Breast epithelium (tissue), 4 donors: ENCODE measurements around the gene IGSF9. TPM values are rescaled to one million over a fixed set of nuclear protein-coding genes. Genes with fewer than 3 reads are reported as not detected.

Experiments
- DNase-seq, 2 donors: peaks; one replicate each; pipeline ENCODE4 v3.0.0-alpha.2; 2019; ENCODE audit warnings: low spot score in 2 of 2
- H3K27ac ChIP-seq, 2 donors: fragments of 200-600 bp; sonication (generic) in 1 of 2; one replicate each; pipeline ENCODE4 v1.5.1; 2016 to 2019; ENCODE audit warnings: mild to moderate bottlenecking in 1 of 2
- H3K27me3 ChIP-seq, 2 donors: fragments of 200-600 bp; sonication (generic) in 1 of 2; one replicate each; pipeline versions ENCODE4 v1.5.1 to v1.6.0; 2017 to 2019; ENCODE audit warnings: control low read depth in 1 of 2, mild to moderate bottlenecking in 1 of 2
- H3K36me3 ChIP-seq: fragments of 200-600 bp; one replicate; pipeline ENCODE4 v1.5.1; 2019
- H3K4me1 ChIP-seq, 2 donors: fragments of 200-600 bp; sonication (generic); one replicate each; pipeline ENCODE4 v1.5.1; 2016 to 2019; ENCODE audit warnings: control low read depth in 1 of 2
- H3K4me3 ChIP-seq, 3 donors: fragments of 200-600 bp; sonication (generic); 1 replicate in 2 of 3; 2 replicates in 1 of 3; pipeline ENCODE4 v1.5.1; 2016 to 2019; ENCODE audit warnings: mild to moderate bottlenecking in 3 of 3, moderate library complexity in 2 of 3
- H3K9me3 ChIP-seq, 2 donors: fragments of 200-600 bp; sonication (generic) in 1 of 2; one replicate each; pipeline ENCODE4 v1.5.1; 2016 to 2019; ENCODE audit warnings: control low read depth in 1 of 2
- POLR2A ChIP-seq: fragments of 450-650 bp; IDR thresholded peaks from one replicate; pipeline ENCODE4 v1.6.1; 2016; ENCODE audit warnings: antibody characterized with exemption, mild to moderate bottlenecking, moderate library complexity
- POLR2AphosphoS5 ChIP-seq, 3 donors: sonication (generic); formaldehyde crosslinking; IDR thresholded peaks; one replicate each; pipeline ENCODE4 v1.6.1; 2017; ENCODE audit warnings: antibody characterized with exemption in 3 of 3
- intact Hi-C: fragments of 100-400 bp; cut with DNase I; formaldehyde crosslinking; loops from one replicate; pipeline ENCODE4 v1.15.1; 2023; ENCODE audit warnings: low total_unique reads
- total RNA-seq, 3 donors: library from RNA; depleted of rRNA; stranded (reverse); fragments of >200 nt; gene quantifications; one replicate each; pipeline ENCODE4 v1.1.0, GENCODE V29; 2016
- TF ChIP-seq, protein P1 (sequence below), 3 donors: fragments of 450-650 bp; IDR thresholded peaks; one replicate each; pipeline ENCODE4 v1.5.1; 2016 to 2017; ENCODE audit warnings: antibody characterized with exemption in 3 of 3, mild to moderate bottlenecking in 3 of 3, moderate library complexity in 3 of 3

Gene IGSF9
- total RNA-seq, 3 donors from 2014 or later, result 5.9 to 8.0 TPM; not detected in 1

DNA sequence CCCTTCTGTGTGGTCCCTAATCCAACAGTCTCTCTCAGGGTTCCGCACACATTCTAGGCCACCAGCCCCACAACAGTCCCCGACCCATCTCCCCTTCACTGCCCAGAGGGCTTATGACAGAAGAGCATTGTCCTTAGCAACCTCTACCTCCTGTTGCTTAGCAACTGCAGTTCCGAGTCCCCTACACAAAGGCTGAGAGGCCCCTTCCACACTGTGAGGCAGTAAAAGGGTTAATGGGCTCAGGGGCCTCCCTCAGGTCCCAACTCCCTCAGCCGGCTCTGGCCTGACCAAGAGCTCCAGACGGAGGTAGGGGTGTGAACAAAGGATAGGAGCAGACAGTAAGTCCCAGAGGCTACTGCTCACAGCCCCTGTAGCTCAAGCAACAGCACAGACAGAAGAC lies 4.3 kb downstream of the IGSF9 start:
- H3K9me3 ChIP-seq, result no peaks in the 10 kb centered on the region
- no peaks in the 10 kb centered on the region for H3K27me3 ChIP-seq
- no peak overlapping the region for H3K27ac ChIP-seq
- TF ChIP-seq, protein P1, sequence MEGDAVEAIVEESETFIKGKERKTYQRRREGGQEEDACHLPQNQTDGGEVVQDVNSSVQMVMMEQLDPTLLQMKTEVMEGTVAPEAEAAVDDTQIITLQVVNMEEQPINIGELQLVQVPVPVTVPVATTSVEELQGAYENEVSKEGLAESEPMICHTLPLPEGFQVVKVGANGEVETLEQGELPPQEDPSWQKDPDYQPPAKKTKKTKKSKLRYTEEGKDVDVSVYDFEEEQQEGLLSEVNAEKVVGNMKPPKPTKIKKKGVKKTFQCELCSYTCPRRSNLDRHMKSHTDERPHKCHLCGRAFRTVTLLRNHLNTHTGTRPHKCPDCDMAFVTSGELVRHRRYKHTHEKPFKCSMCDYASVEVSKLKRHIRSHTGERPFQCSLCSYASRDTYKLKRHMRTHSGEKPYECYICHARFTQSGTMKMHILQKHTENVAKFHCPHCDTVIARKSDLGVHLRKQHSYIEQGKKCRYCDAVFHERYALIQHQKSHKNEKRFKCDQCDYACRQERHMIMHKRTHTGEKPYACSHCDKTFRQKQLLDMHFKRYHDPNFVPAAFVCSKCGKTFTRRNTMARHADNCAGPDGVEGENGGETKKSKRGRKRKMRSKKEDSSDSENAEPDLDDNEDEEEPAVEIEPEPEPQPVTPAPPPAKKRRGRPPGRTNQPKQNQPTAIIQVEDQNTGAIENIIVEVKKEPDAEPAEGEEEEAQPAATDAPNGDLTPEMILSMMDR (IDR thresholded peaks at IDR 0.05), result no peak
- TF ChIP-seq POLR2A (no peak), POLR2AphosphoS5 (IDR thresholded peaks at IDR 0.05) (no peak)
- H3K4me3 ChIP-seq, result no peak overlapping the region
- H3K4me1 ChIP-seq, result peaks cover 0 to 6% of the 10 kb centered on the region in 2 donors
- DNase-seq, result no peak
- H3K36me3 ChIP-seq, result no peaks in the 10 kb centered on the region
- intact Hi-C loops, result no loop called here

DNA sequence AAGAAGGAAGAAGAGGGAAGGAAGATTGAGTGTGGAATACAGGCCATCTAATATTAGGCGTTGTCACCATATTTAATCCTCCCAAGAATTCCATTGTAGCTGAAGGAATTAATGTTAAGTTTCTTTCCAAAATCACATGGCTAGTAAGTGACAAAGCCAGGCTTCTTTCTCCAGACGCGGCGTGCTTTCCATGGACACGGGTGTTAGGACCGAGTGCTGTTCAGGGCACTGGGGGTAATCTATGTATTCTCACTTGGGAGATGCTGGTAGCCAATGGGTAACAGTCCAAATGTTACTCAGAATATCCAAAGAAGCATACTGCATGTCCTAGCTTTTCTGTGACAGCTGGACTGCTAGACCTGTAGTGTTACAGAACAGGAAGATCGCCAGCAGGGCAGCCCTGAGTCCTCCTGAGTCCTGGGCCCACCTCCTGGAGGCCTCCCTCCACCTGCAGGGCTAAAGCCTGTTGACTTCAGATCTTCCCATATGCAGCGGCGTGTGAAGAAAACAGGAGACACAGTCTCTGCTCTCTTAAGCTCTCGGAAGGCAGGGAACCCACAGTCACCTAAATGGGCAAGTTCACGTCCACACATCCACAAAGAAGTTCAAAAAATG lies 5.3 kb downstream of the IGSF9 start:
- intact Hi-C loops, result no loop called here
- Histone ChIP-seq H3K4me3 (no peak overlapping the region), H3K27me3 (no peaks in the 10 kb centered on the region)

DNA sequence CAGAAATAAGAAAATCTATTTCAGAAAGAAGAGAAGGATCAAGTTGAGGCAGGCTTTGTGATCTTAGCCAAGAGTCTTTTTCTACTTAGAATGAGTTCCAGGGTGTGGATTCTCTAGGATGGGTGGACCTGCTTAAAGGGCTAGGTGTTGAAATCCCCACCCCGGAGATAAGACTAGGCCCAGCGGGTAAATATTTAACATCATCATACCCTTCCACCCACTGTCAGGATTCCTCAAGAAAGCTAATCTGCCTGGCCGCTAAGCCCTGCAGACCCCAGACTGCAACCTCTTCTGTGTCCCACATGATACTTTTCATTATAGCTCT lies 5.8 kb downstream of the IGSF9 start:
- Histone ChIP-seq H3K27ac (no peak overlapping the region), H3K27me3 (no peaks in the 10 kb centered on the region), H3K36me3 (no peaks in the 10 kb centered on the region), H3K4me1 (peaks cover 0 to 6% of the 10 kb centered on the region in 2 donors), H3K9me3 (no peaks in the 10 kb centered on the region), H3K4me3 (no peak overlapping the region)
- DNase-seq, result no peak
- intact Hi-C loops, result loop anchor here (5.0 to 10.0 kb wide), 2 partner anchors 68 to 255 kb away; partner anchors contain the start of gene CASQ1
- TF ChIP-seq, protein P1 (IDR thresholded peaks at IDR 0.05), result no peak
- no peak for TF ChIP-seq POLR2AphosphoS5 (IDR thresholded peaks at IDR 0.05)
- no peak for TF ChIP-seq POLR2A

More for the DNA sequence above, 5.3 kb downstream of the IGSF9 start:
- TF ChIP-seq, protein P1 (IDR thresholded peaks at IDR 0.05), result no peak
- TF ChIP-seq POLR2A, result no peak
- TF ChIP-seq POLR2AphosphoS5 (IDR thresholded peaks at IDR 0.05), result no peak
- H3K27ac ChIP-seq, result no peak overlapping the region
- H3K4me1 ChIP-seq, result peaks cover 0 to 6% of the 10 kb centered on the region in 2 donors
- DNase-seq, result no peak
- H3K36me3 ChIP-seq, result no peaks in the 10 kb centered on the region
- H3K9me3 ChIP-seq, result no peaks in the 10 kb centered on the region

DNA sequence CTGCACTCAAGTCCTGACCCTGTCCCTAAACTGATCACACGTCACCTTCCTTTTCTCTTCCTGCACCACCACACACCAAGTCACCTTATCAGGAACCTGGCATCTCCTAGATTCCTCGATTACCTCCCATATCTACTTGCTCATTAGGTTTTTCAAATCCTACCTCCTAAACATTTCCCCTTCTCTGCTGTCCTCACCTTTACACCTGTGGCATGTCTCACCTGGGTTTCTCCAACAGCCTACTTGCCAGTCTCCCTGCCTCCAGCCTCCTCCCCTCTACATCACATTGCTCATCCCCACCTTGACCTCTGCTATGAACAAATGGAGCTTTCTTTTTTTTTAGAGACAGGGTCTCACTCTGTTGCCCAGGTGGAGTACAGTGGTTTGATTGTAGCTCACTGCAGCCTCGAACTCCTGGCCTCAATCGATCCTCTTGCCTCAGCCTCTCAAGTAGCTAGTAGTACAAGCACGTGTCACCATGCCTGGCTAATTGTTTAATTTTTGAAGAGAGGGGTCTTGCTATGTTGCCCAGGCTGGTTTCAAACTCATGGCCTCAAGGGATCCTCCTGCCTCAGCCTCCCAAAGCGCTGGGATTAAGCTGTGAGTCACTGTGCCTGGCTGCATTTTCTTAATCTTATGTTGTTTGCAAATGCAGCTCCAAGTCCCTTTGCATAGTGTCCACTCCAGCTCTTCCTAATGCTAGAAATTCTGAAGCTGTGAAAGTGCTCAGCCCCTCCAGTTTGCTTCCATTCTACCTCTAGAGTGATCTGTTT lies 6.3 kb downstream of the IGSF9 start:
- Histone ChIP-seq H3K4me1 (peaks cover 0 to 6% of the 10 kb centered on the region in 2 donors), H3K27ac (no peak overlapping the region), H3K36me3 (no peaks in the 10 kb centered on the region), H3K9me3 (no peaks in the 10 kb centered on the region), H3K4me3 (no peak overlapping the region), H3K27me3 (no peaks in the 10 kb centered on the region)
- intact Hi-C loops, result loop anchor here (5.0 to 10.0 kb wide), 2 partner anchors 68 to 256 kb away; partner anchors contain the start of gene CASQ1
- no peak for DNase-seq
- TF ChIP-seq POLR2A, result no peak
- TF ChIP-seq POLR2AphosphoS5 (IDR thresholded peaks at IDR 0.05), result no peak
- TF ChIP-seq, protein P1 (IDR thresholded peaks at IDR 0.05), result no peak
